Panc1 (cell line): ENCODE measurements around the gene NUP188. TPM values are rescaled to one million over a fixed set of nuclear protein-coding genes. Genes with fewer than 3 reads are reported as not detected.
A peak's percentile ranks its signal among the peaks of the same experiment; 100 is the strongest.

ENCODE experiments used
- ATAC-seq: fragments of 200-7000 bp; cut with Tn5 transposase; 2 replicates; pipeline ENCODE4 v1.9.1; 2020; ENCODE audit warnings: mild to moderate bottlenecking, moderate library complexity
- BruUV-seq: library from RNA; stranded (reverse); fragments of 400-500 nt; replicated peaks from 2 replicates; lab custom pipeline; 2021; lab: Mats Ljungman, UMichigan
- CTCF ChIA-PET: fragments of 300-600 bp; sonication (Branson Sonifier 250); formaldehyde crosslinking; loops from one replicate; lab custom pipeline; 2022; ENCODE audit warnings: antibody characterized with exemption; lab: Charles Lee
- POLR2A ChIA-PET: fragments of 300-600 bp; sonication (Branson Sonifier 250); formaldehyde crosslinking; loops from one replicate; lab custom pipeline; 2022; ENCODE audit warnings: antibody characterized with exemption; lab: Charles Lee
- DNase-seq: peaks from one replicate; pipeline ENCODE4 v3.0.0-alpha.2; 2010; ENCODE audit warnings: low read depth, low spot score
- H3K27ac ChIP-seq: 2 replicates; pipeline ENCODE4 v1.5.1; 2011; ENCODE audit warnings: mild to moderate bottlenecking, low read length, inconsistent platforms
- H3K27me3 ChIP-seq: fragments of 200-500 bp; sonication (Bioruptor generic); 2 replicates; pipeline ENCODE4 v1.6.0; 2014; ENCODE audit warnings: low read length, inconsistent platforms; ENCODE audit not compliant: control insufficient read depth, insufficient read depth
- H3K36me3 ChIP-seq: fragments of 200-500 bp; sonication (Bioruptor generic); 2 replicates; pipeline ENCODE4 v1.5.1; 2014; ENCODE audit warnings: inconsistent platforms, mild to moderate bottlenecking, low read length, moderate library complexity; ENCODE audit not compliant: control insufficient read depth, insufficient read depth
- H3K4me1 ChIP-seq: 2 replicates; pipeline ENCODE4 v1.5.1; 2011; ENCODE audit warnings: inconsistent platforms, mild to moderate bottlenecking, low read length, moderate library complexity; ENCODE audit not compliant: control insufficient read depth, insufficient read depth
- H3K4me3 ChIP-seq, 2 experiments: 2 replicates each; pipeline ENCODE4 v1.5.1; 2011 to 2012; ENCODE audit warnings: low read depth in 2 of 2, low read length in 2 of 2, mild to moderate bottlenecking in 2 of 2, inconsistent platforms in 1 of 2, moderate library complexity in 1 of 2
- H3K9me3 ChIP-seq: fragments of 200-500 bp; sonication (Bioruptor generic); 2 replicates; pipeline ENCODE4 v1.5.1; 2014; ENCODE audit warnings: low read depth, mild to moderate bottlenecking, inconsistent platforms, low read length, moderate library complexity; ENCODE audit not compliant: control insufficient read depth, insufficient read depth
- POLR2AphosphoS5 ChIP-seq: IDR thresholded peaks from 2 replicates; pipeline ENCODE4 v1.6.1; 2012; ENCODE audit warnings: mild to moderate bottlenecking, low read depth, low read length, moderate library complexity
- SIN3A ChIP-seq: IDR thresholded peaks from 2 replicates; pipeline ENCODE4 v1.6.1; 2012; ENCODE audit warnings: low read depth, mild to moderate bottlenecking, low read length, moderate library complexity, borderline replicate concordance; ENCODE audit not compliant: insufficient read depth
- TCF7L2 ChIP-seq: IDR thresholded peaks from 2 replicates; pipeline ENCODE4 v1.6.1; 2011; ENCODE audit warnings: mild to moderate bottlenecking, low read depth, low read length, inconsistent platforms
- in situ Hi-C: cut with HindIII; loops from 2 replicates; pipeline ENCODE4 v1.10.0; 2016; ENCODE audit warnings: low sequenced_read_pairs, low pct_unique_long_range_greater_than_20kb
- intact Hi-C: fragments of 100-400 bp; cut with micrococcal nuclease; formaldehyde crosslinking; loops from one replicate; pipeline ENCODE4 v1.10.0; 2022; ENCODE audit not compliant: unreplicated experiment
- total RNA-seq: library from RNA; stranded (reverse); gene quantifications from one replicate; pipeline ENCODE4 v1.2.1, GENCODE V29; 2021; ENCODE audit not compliant: unreplicated experiment
- TF ChIP-seq, protein P1 (sequence below): fragments of 450-650 bp; IDR thresholded peaks from 2 replicates; pipeline ENCODE4 v1.5.1; 2017; ENCODE audit warnings: mild to moderate bottlenecking
- TF ChIP-seq, protein P2 (sequence below), 2 experiments: IDR thresholded peaks; 2 replicates each; pipeline ENCODE4 v1.6.1; 2011 to 2012; ENCODE audit warnings: low read depth in 2 of 2, control low read depth in 1 of 2, low read length in 1 of 2, mild to moderate bottlenecking in 1 of 2, moderate library complexity in 1 of 2; ENCODE audit not compliant: insufficient read depth in 1 of 2

The NUP188 gene
- total RNA-seq, 1 experiment from 2014 or later = 69.9 TPM

DNA sequence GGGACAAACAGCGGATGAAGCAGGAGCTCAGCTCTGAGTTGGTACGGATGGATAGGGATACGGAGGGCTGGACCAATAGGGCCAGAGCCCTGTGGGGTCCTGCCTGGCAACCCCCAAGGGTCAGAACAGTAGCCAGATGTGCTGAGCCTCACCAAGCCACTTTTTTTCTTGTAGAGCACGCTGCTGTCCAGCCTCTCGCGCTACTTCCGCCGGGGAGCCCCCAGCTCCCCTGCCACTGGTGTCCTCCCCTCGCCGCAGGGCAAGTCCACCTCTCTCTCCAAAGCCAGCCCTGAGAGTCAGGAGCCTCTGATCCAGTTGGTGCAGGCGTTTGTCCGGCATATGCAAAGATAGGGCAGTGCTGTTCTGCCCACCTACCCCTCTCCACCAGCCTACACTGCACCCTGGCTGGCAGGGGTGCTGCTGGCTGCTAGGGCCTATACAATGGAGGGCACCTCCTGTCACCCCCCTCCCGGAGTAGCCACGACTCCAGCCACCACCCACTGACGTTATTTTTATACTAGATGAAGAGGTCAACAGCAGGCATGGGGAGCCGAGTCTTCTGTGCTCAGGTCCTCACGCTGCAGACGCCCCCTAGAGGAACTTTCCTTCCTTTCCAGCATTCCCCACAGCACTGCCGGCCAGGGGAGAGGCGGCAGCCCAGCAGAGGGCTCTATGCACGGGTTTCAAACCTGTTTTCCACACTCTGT, 59.0 kb downstream of the NUP188 start:
- CTCF ChIA-PET = interaction anchor here (0.5 to 0.6 kb wide), 4 partner anchors 22 to 176 kb away, joined by 3 to 6 read pairs (median 4); partner anchors contain the start of gene SH3GLB2
- no peak overlapping the region for H3K4me3 ChIP-seq
- in situ Hi-C loops (no loop called here), intact Hi-C loops (no loop called here)
- POLR2A ChIA-PET = no interaction called here
- DNase-seq (no peak), ATAC-seq (peak; percentile 85)
- no peaks in the 10 kb centered on the region; the same call in 1 of the 2 replicates for H3K36me3 ChIP-seq
- BruUV-seq = TSS peak; percentile 87
- no peak overlapping the region for H3K27ac ChIP-seq
- no peaks in the 10 kb centered on the region for H3K9me3 ChIP-seq
- peaks cover 8% of the 10 kb centered on the region; the same call in 1 of the 2 replicates for H3K4me1 ChIP-seq
- TF ChIP-seq SIN3A (no peak), POLR2AphosphoS5 (peak; percentile 58), TCF7L2 (no peak)
- TF ChIP-seq, protein P1, sequence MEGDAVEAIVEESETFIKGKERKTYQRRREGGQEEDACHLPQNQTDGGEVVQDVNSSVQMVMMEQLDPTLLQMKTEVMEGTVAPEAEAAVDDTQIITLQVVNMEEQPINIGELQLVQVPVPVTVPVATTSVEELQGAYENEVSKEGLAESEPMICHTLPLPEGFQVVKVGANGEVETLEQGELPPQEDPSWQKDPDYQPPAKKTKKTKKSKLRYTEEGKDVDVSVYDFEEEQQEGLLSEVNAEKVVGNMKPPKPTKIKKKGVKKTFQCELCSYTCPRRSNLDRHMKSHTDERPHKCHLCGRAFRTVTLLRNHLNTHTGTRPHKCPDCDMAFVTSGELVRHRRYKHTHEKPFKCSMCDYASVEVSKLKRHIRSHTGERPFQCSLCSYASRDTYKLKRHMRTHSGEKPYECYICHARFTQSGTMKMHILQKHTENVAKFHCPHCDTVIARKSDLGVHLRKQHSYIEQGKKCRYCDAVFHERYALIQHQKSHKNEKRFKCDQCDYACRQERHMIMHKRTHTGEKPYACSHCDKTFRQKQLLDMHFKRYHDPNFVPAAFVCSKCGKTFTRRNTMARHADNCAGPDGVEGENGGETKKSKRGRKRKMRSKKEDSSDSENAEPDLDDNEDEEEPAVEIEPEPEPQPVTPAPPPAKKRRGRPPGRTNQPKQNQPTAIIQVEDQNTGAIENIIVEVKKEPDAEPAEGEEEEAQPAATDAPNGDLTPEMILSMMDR = peak; percentile 94
- H3K27me3 ChIP-seq = no peaks in the 10 kb centered on the region

DNA sequence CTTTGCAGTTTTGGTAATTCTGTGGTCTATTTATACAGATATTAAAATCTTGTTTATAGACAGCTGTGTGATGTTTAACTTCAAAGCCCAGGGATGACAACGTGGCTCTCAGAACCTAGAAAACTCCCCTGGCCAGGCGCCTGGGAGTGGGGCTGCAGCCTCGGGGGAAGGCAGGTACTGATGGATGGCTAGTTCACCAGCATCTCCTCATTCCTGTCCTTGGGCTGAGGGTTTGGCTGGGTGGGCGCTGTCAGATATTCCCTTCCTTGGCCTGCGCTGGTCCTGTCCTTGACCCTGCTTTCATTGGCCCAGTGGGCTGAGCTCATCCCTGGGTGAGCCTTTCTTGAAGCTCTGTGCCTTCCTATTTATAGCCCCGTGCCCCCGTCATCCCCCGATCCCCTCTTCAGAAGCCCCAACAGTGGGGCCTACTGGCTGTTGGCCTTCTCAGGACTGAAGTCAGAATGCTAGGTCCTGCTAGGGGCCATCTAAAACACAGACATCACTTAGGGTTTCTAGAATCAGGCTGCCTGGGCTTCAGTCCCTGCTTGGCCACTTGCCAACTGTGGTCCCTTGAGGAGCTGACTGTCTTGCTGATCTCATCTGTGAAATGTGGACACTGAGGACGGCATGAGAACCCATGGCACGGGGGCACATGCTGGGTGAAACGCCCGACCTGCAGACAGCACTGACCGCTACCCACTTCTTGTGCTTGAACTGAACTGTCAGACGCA, 59.7 kb downstream of the NUP188 start:
- H3K27ac ChIP-seq = no peak overlapping the region
- no peak overlapping the region for H3K4me3 ChIP-seq
- ChIA-PET CTCF (interaction anchor here (0.5 to 2.7 kb wide), 2 partner anchors 21 to 31 kb away, joined by 8 to 10 read pairs; partner anchors contain the start of gene SH3GLB2), POLR2A (no interaction called here)
- in situ Hi-C loops = no loop called here
- ATAC-seq = no peak
- BruUV-seq = no TSS peak
- intact Hi-C loops = no loop called here
- H3K36me3 ChIP-seq = no peaks in the 10 kb centered on the region
- no peaks in the 10 kb centered on the region for H3K27me3 ChIP-seq
- DNase-seq = no peak
- no peaks in the 10 kb centered on the region for H3K9me3 ChIP-seq
- TF ChIP-seq, protein P2, sequence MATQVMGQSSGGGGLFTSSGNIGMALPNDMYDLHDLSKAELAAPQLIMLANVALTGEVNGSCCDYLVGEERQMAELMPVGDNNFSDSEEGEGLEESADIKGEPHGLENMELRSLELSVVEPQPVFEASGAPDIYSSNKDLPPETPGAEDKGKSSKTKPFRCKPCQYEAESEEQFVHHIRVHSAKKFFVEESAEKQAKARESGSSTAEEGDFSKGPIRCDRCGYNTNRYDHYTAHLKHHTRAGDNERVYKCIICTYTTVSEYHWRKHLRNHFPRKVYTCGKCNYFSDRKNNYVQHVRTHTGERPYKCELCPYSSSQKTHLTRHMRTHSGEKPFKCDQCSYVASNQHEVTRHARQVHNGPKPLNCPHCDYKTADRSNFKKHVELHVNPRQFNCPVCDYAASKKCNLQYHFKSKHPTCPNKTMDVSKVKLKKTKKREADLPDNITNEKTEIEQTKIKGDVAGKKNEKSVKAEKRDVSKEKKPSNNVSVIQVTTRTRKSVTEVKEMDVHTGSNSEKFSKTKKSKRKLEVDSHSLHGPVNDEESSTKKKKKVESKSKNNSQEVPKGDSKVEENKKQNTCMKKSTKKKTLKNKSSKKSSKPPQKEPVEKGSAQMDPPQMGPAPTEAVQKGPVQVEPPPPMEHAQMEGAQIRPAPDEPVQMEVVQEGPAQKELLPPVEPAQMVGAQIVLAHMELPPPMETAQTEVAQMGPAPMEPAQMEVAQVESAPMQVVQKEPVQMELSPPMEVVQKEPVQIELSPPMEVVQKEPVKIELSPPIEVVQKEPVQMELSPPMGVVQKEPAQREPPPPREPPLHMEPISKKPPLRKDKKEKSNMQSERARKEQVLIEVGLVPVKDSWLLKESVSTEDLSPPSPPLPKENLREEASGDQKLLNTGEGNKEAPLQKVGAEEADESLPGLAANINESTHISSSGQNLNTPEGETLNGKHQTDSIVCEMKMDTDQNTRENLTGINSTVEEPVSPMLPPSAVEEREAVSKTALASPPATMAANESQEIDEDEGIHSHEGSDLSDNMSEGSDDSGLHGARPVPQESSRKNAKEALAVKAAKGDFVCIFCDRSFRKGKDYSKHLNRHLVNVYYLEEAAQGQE (IDR thresholded peaks at IDR 0.05; ENCODE audit: insufficient read depth in 1 of 2, low read depth in 2 of 2, low read length in 1 of 2) = no peak
- TF ChIP-seq SIN3A = no peak
- TF ChIP-seq, protein P1 = peak; percentile 63; the same call in 1 of the 2 replicates
- H3K4me1 ChIP-seq = peaks cover 8% of the 10 kb centered on the region; the same call in 1 of the 2 replicates
